NCI-H2081 treated with DMSO at 0.1 percent for 48 hours (cell line): ENCODE measurements around the gene CD200.
"Not testable (repeated sequence)": the region's sequence is repeated elsewhere in the genome, so short reads cannot be mapped to it uniquely, and the experiment has no call there.

Experiments
- DNase-seq: peaks from one replicate; lab custom pipeline; 2025; lab: John Stamatoyannopoulos, UW

Gene CD200

DNA sequence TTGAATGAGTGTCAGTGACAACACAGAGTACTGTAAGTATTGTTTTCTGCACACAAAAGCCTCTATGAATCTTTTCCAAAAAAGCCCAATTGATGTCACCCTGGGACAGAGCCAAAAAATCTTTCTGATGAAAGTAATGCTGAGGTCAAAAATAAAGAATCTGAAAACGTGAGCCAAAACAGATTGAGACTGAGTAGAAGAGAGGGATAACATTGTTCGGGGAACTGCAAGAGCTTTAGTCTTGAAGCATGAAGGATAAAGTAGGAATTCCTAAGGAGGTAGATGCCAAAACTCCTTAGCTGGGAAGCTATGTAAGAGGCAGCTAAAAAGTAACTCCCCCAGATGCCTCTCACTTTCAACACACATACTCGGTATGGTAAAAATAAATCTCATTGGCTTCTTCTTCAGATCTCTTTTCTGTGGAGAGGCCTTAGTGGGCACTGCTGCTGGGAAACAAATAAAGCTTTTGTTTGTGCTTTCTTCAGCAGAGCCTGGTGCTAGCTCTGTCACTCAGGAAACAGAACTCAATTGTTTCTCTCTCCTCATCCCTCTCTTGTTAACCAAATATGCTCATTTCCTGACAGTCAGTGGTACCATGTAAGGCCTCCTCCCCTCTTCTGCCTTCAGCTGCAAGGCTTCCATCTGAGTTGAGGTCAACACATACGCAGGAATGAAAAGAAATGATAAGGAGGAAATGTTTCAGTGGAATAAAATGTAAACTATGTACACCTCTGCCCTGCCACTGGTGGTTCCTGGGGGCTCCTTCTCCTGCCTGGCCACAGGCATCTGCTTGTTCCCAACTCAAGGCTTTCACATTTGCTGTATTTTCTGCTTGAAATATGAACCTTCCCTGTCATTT lies 58.1 kb downstream of the CD200 start:
- DNase-seq, result no peak

DNA sequence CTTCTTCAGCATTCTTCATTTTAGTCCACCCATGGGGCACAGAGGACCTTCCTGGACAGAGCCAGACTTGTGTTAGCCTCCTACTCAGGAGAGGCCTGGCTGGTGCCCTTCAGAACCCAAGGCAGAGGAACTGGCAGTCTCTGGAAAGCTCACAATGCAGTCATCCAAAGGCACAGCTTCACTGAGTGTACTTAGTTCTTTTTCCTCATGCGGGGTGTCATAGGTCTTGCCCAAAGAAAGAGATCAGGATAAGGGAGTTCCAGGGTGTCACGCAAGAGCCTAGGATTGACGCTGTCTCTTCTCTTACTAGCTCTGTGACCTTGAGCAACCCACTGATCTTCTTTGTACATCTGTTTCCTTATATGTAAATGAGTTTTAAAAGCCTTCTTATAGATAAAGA lies 58.7 kb downstream of the CD200 start:
- DNase-seq, result no peak

DNA sequence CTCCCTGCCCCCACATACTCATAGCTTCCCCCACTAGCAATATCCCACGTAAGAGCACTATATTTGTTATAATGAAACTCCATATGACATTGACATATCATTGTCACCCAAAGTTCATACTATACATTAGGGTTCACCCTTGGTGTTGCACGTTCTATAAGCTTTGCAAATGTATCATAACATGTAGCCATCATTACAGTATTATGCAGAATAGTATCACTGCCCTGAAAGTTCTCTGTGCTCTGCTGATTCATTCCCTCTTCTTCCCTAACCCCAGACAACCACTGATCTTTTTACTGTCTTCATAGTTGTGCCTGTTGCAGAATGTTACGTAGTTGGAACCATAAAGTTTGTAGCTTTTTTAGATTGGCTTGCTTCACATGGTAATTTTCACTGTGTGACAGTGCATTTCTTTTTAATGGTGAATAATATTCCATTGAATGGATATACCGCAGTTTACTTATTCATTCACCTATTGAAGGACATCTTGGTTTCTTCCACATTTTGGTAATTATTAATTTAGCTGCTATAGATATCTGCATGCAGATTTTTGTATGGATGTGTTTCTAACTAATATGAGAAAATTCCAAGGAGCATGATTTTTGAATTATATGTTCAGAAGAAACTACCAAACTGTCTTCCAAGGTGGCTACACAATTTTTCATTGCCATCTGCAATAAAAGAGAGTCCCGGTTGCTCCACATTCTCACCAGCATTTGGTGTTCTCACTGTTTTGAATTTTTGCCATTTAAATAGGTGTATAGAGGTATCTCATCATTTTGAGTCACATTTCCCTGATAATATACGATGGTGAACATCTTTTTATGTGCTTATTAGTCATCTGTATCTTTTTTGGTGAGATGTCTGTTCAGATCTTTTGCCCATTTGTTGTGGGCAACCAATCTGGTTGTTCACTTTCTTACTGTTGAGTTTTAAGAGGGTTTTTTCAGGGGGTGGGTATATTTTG lies 59.7 kb downstream of the CD200 start:
- DNase-seq, result no peak

DNA sequence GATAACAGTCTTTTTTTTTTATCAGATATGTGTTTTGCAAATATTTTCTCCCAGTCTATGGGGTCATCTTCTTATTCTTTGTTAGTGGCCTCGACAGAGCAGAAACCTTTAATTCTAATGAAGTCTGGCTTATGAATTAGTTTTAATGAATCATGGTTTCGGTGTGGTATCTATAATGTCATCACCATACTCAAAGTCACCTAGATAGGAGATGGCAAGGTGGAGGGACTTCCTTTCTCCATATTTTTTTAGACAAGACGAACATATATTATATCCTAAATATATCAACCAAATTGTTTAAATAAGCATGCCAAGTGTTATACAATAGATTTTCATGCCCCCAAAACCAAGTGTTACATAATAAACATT lies 60.4 kb downstream of the CD200 start:
- DNase-seq, result no peak

DNA sequence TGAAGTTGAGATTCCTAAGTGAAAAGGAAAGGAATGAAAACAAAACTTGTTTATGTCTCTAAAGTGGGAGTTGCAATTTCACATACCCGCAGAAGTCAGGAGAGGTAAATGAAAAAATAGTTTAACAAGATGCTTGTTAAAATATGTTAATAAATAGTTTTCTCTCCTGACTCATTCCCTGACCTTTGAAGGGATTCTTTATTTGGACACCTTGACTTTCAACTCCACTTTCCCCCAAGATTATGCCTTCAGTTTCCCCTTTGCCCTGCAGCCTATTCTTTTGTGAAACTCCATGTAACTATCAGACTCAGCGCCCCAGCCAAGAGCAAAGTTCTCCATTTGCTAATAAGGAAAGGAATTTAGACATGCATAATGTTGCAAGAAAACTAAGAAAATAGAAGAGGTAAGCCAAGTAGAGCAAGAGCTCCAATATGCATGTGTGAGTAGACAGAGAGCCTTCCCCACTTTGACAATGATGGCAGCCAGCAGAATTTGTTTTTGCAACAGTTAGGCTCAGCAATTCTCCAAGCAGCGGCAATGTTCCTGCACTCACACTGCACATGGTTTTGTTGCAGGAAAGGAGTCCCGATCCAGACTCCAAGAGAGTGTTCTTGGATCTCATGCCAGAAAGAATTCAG lies 61.2 kb downstream of the CD200 start:
- no peak for DNase-seq

DNA sequence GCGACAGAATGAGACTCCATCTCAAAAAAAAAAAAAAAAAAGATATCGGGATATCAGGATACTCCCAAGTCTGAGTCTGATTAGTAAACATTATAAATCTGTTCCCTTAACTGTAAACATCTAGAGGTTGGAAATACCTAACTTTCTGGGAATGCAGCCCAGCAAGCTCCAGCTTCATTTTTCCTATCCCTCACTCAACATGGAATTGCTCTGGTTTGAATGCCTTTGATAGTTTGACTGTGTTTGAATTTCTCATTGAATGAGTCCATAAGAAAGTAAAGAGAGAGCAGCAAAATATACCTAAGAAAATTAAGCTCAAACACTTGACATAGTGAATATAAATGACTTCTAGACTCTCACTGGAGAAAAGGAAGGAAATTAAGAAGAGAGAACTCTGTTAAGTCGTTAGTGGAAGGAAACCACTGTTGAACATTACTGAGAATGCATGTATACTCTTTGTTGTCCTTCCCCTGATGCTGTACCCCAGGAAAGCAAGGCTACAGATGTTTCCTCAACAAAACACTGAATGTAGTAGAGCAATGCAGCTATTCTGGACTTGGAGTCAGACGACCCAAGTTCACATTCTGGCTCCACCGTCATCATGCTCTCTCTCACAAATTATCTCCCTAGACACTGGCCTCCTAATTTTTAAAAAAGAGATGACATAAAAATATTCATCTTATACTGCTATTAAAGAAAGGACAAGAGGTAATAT lies 62.4 kb downstream of the CD200 start:
- no peak for DNase-seq

DNA sequence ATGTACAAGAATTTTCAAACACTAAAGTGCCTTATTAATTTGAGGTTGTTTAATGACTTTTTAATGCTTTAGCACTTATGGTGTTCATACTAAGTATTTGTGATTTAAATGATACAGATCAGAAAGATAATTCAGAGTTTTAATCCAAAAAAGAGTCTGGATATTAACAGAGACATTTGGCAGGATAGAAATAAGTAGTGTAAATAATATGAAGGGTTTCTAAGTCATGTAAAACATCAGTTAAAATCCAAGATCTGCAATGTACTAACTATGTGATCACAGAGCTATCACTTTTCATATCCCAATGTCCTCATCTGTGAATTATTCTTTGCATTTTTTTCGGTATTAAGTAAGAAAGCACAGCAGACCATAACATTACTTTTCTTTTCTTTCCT lies 62.9 kb downstream of the CD200 start:
- DNase-seq, result no peak

DNA sequence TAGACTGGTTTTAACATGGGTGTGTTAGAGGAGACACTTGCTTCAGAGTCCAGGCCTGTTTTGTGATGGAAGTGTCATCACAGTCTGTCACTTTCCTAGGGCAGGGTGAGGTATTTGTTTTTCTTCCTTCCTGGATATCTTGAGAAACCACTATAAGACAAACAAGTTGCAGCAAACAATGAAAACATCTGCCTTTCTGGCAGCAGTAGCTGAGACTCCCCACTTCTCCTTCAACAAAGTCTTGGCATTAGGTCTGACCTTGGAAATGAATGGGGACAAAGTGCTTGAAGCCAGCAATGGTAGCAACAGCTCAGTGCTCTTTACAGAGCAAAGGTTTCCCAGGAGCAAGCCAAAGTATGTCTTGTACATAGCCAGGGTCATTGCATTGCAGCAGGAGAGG lies 64.6 kb downstream of the CD200 start:
- no peak for DNase-seq

DNA sequence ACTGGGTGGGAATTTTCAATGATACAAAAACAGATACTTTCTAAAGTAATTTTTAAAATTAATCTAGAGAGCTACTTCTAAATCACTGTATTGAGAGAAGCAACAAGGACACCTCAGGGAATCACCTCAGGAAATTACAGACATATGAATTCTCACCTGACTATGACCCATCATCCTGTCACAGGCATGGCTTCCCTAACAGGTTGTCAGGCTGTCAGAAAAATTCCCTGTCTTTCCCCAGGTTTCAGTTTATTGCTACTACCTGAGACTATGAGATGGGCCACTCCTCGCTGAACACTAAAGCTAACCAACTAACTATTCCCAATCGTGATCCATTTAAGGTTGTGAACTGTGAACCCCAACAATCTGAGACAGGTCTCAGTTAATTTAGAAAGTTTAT lies 66.1 kb downstream of the CD200 start:
- no peak for DNase-seq

DNA sequence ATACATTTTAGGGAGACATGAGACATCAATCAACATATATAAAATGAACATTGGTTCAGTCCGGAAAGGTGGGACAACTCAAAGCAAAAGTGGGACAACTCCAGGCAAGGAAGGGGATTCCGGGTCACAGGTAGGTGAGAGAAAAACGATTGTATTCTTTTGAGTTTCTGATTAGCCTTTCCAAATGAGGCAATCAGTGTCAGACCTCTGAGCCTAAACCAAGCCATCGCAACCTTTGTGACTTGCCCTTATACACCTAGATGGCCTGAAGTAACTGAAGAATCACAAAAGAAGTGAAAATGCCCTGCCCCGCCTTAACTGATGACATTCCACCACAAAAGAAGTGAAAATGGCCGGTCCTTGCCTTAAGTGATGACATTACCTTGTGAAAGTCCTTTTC lies 66.6 kb downstream of the CD200 start:
- not testable (repeated sequence) for DNase-seq

DNA sequence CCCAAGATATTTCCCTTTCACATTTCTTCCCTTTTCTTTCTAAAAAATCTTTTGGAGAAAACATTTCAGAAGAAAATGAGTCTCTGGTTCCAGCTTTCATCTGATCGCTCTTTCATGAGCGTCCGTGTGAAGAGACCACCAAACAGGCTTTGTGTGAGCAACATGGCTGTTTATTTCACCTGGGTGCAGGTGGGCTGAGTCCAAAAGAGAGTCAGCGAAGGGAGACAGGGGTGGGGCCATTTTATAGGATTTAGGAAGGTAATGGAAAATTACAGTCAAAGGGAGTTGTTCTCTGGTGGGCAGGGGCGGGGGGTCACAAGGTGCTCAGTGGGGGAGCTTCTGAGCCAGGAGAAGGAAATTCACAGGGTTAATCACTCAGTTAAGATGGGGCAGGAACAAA lies 67.4 kb downstream of the CD200 start:
- not testable (repeated sequence) for DNase-seq

DNA sequence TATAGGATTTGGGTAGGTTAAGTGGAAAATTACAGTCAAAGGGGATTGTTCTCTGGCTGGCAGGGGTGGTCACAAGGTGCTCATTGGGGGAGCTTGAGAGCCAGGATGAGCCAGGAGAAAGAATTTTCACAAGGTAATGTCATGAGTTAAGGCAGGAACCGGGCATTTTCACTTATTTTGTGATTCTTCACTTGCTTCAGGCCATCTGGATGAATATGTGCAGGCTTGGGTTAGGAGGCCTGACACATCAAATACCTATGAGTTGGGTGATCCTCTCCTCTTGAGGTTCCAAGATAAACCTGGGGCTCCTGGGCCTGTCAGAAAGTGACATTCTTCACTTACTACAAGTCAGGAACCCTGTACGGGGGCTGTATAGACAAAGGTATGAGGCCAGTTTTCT lies 68.7 kb downstream of the CD200 start:
- DNase-seq, result no peak

DNA sequence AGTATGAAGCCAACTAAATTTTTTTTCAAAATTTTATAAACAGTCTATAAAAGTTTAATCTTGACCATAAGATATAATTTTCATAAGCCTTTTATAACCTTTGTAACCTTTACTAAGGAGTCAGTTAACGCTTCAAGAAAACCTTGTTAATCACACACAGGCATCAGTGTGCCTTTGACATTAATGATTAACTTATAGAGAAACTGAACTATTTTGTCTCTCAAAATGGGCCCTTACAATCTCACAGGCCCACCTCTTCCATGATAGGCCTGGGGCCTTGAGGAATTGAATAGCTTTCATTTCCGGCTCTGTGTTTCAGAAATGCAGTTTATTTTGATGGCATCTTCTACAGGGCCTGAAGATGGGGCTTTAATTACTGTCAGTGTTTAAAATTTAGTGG lies 70.1 kb downstream of the CD200 start:
- no peak for DNase-seq

DNA sequence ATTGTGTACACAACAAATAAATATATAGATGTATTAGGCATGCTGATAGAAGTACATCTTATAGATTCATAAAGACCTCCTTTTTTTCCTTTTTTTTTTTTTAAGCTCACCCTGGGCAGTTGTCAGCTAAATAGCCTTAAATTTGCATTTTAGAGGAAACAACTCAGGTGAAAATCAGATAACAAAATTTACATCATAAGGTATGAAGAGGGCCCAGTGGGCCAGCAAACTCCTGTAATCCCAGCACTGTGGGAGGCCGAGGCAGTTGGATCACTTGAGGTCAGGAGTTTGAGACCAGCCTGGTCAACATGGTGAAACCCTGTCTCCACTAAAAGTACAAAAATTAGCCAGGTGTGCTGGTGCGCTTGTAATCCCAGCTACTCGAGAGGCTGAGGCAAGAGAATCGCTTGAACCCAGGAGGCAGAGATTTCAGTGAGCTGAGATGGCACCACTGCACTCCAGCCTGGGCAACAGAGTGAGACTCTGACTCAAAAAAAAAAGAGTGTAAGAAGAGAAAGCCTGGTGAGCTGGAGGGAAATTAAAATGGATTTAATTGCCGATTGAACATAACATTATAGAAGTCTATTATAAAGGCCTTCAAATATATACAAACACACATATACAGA lies 72.1 kb downstream of the CD200 start:
- DNase-seq, result not testable (repeated sequence)

DNA sequence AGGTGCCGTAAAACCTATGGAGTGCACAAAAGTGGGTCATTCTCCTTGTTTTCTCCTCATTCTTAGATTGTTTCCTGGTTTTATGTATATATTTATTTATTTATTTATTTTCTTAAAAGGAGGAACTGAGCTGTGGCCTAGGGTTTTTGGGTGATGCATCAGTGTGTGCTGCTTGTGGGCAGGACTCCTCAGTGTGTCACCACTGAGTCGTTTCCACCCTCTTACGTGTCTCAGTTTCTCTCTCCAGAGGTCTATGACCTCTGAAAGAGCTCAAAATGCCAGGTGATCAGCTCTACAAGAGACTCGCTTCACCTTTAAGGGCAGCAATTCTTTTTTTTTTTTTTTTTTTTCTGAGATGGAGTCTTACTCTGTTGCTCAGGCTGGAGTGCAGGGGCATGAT lies 72.9 kb downstream of the CD200 start:
- DNase-seq, result no peak

DNA sequence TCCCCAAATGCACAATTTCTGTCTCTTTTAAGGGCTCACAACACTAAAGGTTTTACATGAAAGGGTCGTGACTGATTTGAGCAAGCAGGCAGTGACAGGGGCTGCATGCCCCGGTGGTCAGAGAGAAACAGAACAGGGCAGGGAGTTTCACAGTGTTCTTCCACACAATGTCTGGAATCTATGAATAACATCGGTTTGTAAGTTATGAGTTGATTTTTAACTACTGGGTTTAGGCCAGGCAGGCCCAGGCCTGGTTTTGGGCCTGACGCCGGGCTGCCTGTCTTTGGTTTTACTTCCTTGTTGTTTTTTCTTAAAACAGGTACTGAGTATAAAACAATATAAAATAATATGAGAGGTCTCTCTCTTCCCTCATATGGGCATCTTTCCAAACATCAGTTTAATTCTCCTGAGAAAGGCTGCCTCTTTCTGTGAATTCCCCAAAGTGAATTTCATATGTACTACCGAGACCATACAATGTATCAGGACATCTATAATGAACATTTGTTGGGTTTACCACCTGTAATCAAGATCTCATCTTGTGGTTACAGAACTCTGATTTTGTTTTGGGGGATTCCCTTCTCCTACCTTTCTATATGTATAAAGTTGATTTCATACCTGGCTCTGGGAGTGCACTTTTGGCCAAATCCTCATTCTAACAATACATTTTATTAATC lies 74.4 kb downstream of the CD200 start:
- no peak for DNase-seq

DNA sequence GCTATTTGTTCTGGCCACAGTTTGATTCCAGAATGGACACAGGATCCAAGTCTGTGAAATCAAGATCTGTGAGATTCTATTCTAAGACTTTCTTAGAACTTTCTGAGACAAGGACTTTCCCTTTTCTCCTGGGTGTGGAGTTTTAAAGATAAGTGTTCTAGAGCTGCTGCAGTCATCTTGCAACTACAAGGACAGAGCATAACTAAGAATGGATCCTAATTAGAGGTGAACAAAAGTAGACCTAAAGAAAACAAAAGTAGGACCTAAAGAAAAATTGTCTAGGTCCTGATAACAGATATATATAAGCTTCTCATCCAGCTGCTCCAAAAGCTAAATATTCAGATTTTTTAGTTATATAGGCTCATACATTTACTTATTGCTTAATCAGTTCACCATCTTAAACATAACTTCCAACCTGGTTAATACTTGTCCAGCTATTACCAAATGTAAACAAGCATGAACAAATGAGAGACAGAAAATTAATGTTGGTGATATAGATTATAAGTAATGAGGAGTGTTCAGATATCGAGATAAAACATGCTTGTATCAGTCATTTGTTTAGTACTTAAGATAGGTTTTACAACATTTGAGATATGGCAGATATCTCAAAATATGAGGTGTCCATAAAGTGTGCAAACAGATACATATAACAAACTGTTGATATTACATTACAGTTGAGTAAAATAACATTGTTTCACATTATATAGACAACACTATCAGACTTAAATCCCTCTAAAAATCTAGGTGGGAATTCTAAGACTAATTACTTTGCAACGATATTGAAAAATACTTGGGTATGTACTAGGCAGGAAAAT lies 75.1 kb downstream of the CD200 start:
- DNase-seq, result no peak

DNA sequence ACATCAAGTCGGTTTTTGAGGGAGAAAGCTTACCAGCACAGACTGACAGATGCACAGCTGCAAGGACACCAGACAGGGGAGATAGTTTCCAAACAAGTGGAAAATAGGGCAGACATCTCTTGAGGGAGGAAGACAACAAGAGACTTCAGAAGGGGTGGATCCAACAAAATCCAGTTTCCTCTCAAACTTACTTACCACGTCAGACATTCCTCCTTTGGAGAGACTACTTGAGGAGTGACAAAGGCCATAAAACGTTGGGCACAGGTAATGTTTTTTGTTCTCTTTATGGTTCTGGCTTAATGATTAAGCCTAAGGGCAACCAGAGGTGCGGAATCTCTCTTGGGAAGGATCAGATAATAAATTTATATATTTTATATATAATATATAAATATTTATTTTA lies 76.1 kb downstream of the CD200 start:
- no peak for DNase-seq

DNA sequence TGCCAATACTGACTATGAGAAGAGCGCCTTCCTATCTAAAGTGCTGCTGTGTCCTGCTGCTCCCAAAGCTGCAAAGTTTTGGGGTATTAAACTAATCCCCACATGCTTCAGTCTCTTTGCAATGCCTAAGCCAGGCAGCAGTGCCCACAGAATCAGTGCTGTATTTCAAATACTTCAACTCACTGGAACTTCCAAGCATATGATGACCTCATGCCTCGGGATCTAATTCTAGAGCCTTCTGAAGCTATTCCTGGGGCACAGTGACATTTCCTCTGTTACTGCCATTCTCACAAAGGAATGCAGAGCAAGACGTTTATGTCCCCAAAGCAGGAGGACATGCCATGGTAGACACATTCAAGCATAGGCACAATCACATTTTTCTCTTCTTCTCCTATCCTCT lies 78.5 kb downstream of the CD200 start:
- DNase-seq, result no peak
